SK-N-SH treated with all-trans-retinoic acid at 6 μM for 48 hours (cell line): Measurements from ENCODE around the gene FOXC1.

Experiments
- ATAC-seq: fragments of 200-7000 bp; cut with Tn5 transposase; 3 replicates; pipeline ENCODE4 v1.9.1; 2020; ENCODE audit warnings: mild to moderate bottlenecking, moderate library complexity
- ARNTL ChIP-seq: fragments of 450-650 bp; formaldehyde crosslinking; IDR thresholded peaks from 2 replicates; pipeline ENCODE4 v1.5.0; 2020; ENCODE audit warnings: low read depth, mild to moderate bottlenecking, moderate library complexity, borderline replicate concordance
- BACH2 ChIP-seq: fragments of 250-450 bp; sonication (Bioruptor Pico); IDR thresholded peaks from 2 replicates; pipeline ENCODE4 v1.9.0; 2021; ENCODE audit warnings: mild to moderate bottlenecking, borderline replicate concordance
- CSDC2 ChIP-seq: fragments of 250-450 bp; sonication (Bioruptor Pico); IDR thresholded peaks from 2 replicates; pipeline ENCODE4 v1.5.0; 2020; ENCODE audit warnings: mild to moderate bottlenecking, moderate library complexity
- CSRNP3 ChIP-seq: fragments of 250-450 bp; sonication (Bioruptor Pico); IDR thresholded peaks from 2 replicates; pipeline ENCODE4 v1.5.1; 2021; ENCODE audit warnings: mild to moderate bottlenecking, moderate library complexity
- ESRRG ChIP-seq: fragments of 250-450 bp; sonication (Bioruptor Pico); IDR thresholded peaks from 2 replicates; pipeline ENCODE4 v1.6.1; 2021; ENCODE audit warnings: mild to moderate bottlenecking
- GLIS3 ChIP-seq: fragments of 250-450 bp; sonication (Bioruptor Pico); IDR thresholded peaks from 2 replicates; pipeline ENCODE4 v1.5.0; 2020; ENCODE audit warnings: mild to moderate bottlenecking, moderate library complexity
- OSR1 ChIP-seq: fragments of 250-450 bp; sonication (Bioruptor Pico); IDR thresholded peaks from 2 replicates; pipeline ENCODE4 v1.8.0; 2022; ENCODE audit warnings: moderate library complexity, mild to moderate bottlenecking, inconsistent platforms
- PATZ1 ChIP-seq: fragments of 250-450 bp; sonication (Bioruptor Pico); IDR thresholded peaks from 2 replicates; pipeline ENCODE4 v1.8.0; 2020; ENCODE audit warnings: mild to moderate bottlenecking, moderate library complexity, borderline replicate concordance
- PPARA ChIP-seq: fragments of 250-450 bp; sonication (Bioruptor Pico); IDR thresholded peaks from 2 replicates; pipeline ENCODE4 v1.5.0; 2020; ENCODE audit warnings: mild to moderate bottlenecking, borderline replicate concordance
- SNAI2 ChIP-seq: fragments of 250-450 bp; sonication (Bioruptor Pico); IDR thresholded peaks from 2 replicates; pipeline ENCODE4 v1.5.0; 2020; ENCODE audit warnings: mild to moderate bottlenecking, moderate library complexity
- TCF4 ChIP-seq: fragments of 250-450 bp; sonication (Bioruptor Pico); IDR thresholded peaks from 2 replicates; pipeline ENCODE4 v1.8.0; 2021; ENCODE audit warnings: mild to moderate bottlenecking, moderate library complexity, borderline replicate concordance
- TOX ChIP-seq: fragments of 250-450 bp; sonication (Bioruptor Pico); IDR thresholded peaks from 2 replicates; pipeline ENCODE4 v1.8.0; 2021; ENCODE audit warnings: mild to moderate bottlenecking, moderate library complexity, borderline replicate concordance
- TSHZ2 ChIP-seq: fragments of 250-450 bp; sonication (Bioruptor Pico); IDR thresholded peaks from 2 replicates; pipeline ENCODE4 v1.5.0; 2020; ENCODE audit warnings: mild to moderate bottlenecking, moderate library complexity
- ZC3H10 ChIP-seq: fragments of 250-450 bp; sonication (Bioruptor Pico); IDR thresholded peaks from 2 replicates; pipeline ENCODE4 v1.5.1; 2021; ENCODE audit warnings: mild to moderate bottlenecking, moderate library complexity
- ZFP3 ChIP-seq: fragments of 250-450 bp; sonication (Bioruptor Pico); IDR thresholded peaks from 2 replicates; pipeline ENCODE4 v1.5.0; 2020; ENCODE audit warnings: mild to moderate bottlenecking, moderate library complexity
- ZNF565 ChIP-seq: fragments of 450-650 bp; formaldehyde crosslinking; conservative IDR thresholded peaks from 2 replicates; pipeline ENCODE4 v1.5.0; 2020; ENCODE audit warnings: low read depth, mild to moderate bottlenecking, moderate library complexity
- ZNF70 ChIP-seq: fragments of 450-650 bp; formaldehyde crosslinking; IDR thresholded peaks from 2 replicates; pipeline ENCODE4 v1.5.0; 2020; ENCODE audit warnings: mild to moderate bottlenecking, moderate library complexity
- ZNF8 ChIP-seq: fragments of 450-650 bp; formaldehyde crosslinking; IDR thresholded peaks from 2 replicates; pipeline ENCODE4 v1.5.0; 2020; ENCODE audit warnings: mild to moderate bottlenecking, moderate library complexity
- TF ChIP-seq, protein P1 (sequence below): fragments of 250-450 bp; sonication (Bioruptor Pico); IDR thresholded peaks from 2 replicates; pipeline ENCODE4 v1.5.1; 2020; ENCODE audit warnings: low read depth, mild to moderate bottlenecking, moderate library complexity
- TF ChIP-seq, protein P2 (sequence below): fragments of 250-450 bp; sonication (Bioruptor Pico); IDR thresholded peaks from 2 replicates; pipeline ENCODE4 v1.8.0; 2021; ENCODE audit warnings: low read depth, mild to moderate bottlenecking, moderate library complexity, borderline replicate concordance

FOXC1 gene

GRCh38 chr6:1607516-1608221 lies 2.0 kb upstream of the FOXC1 start:
- no peak for ATAC-seq
- TF ChIP-seq PATZ1, result no peak
- TF ChIP-seq PPARA (CRISPR knock-in tag), result no peak
- TF ChIP-seq ARNTL (CRISPR knock-in tag), result no peak
- no peak for TF ChIP-seq ZFP3 (CRISPR knock-in tag)
- no peak for TF ChIP-seq CSDC2 (CRISPR knock-in tag)
- TF ChIP-seq SNAI2 (CRISPR knock-in tag), result no peak
- TF ChIP-seq ZC3H10 (CRISPR knock-in tag), result no peak
- TF ChIP-seq, protein P1, sequence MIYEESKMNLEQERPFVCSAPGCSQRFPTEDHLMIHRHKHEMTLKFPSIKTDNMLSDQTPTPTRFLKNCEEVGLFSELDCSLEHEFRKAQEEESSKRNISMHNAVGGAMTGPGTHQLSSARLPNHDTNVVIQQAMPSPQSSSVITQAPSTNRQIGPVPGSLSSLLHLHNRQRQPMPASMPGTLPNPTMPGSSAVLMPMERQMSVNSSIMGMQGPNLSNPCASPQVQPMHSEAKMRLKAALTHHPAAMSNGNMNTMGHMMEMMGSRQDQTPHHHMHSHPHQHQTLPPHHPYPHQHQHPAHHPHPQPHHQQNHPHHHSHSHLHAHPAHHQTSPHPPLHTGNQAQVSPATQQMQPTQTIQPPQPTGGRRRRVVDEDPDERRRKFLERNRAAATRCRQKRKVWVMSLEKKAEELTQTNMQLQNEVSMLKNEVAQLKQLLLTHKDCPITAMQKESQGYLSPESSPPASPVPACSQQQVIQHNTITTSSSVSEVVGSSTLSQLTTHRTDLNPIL (CRISPR knock-in tag), result no peak
- no peak for TF ChIP-seq TSHZ2 (CRISPR knock-in tag)
- no peak for TF ChIP-seq TOX (CRISPR knock-in tag)
- TF ChIP-seq ZNF70 (CRISPR knock-in tag), result no peak
- TF ChIP-seq, protein P2, sequence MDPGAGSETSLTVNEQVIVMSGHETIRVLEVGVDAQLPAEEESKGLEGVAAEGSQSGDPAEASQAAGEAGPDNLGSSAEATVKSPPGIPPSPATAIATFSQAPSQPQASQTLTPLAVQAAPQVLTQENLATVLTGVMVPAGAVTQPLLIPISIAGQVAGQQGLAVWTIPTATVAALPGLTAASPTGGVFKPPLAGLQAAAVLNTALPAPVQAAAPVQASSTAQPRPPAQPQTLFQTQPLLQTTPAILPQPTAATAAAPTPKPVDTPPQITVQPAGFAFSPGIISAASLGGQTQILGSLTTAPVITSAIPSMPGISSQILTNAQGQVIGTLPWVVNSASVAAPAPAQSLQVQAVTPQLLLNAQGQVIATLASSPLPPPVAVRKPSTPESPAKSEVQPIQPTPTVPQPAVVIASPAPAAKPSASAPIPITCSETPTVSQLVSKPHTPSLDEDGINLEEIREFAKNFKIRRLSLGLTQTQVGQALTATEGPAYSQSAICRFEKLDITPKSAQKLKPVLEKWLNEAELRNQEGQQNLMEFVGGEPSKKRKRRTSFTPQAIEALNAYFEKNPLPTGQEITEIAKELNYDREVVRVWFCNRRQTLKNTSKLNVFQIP (CRISPR knock-in tag), result no peak
- no peak for TF ChIP-seq BACH2 (CRISPR knock-in tag)
- TF ChIP-seq OSR1 (CRISPR knock-in tag), result no peak
- TF ChIP-seq ESRRG, result no peak
- no peak for TF ChIP-seq ZNF8 (CRISPR knock-in tag)
- TF ChIP-seq ZNF565 (CRISPR knock-in tag), result no peak
- no peak for TF ChIP-seq TCF4 (CRISPR knock-in tag)
- no peak for TF ChIP-seq GLIS3 (CRISPR knock-in tag)
- TF ChIP-seq CSRNP3 (CRISPR knock-in tag), result no peak

- no peak for ATAC-seq
- TF ChIP-seq CSRNP3 (CRISPR knock-in tag) (no peak), ZFP3 (CRISPR knock-in tag) (no peak), GLIS3 (CRISPR knock-in tag) (no peak), CSDC2 (CRISPR knock-in tag) (no peak), SNAI2 (CRISPR knock-in tag) (no peak), TCF4 (CRISPR knock-in tag) (no peak), PPARA (CRISPR knock-in tag) (no peak), ZNF8 (CRISPR knock-in tag) (no peak), PATZ1 (no peak), BACH2 (CRISPR knock-in tag) (no peak)
- TF ChIP-seq, protein P1 (CRISPR knock-in tag), result no peak
- TF ChIP-seq, all 23 proteins: peak for 0
Measured at GRCh38 chr6:1608222-1609040, 1.3 kb upstream of the FOXC1 start.
